Measurements from ENCODE around the gene LDLRAD3. TPM values are rescaled to one million over a fixed set of nuclear protein-coding genes. Genes with fewer than 3 reads are reported as not detected.

LDLRAD3 gene
- total and polyA plus RNA-seq, 3 donors from 2014 or later: 7.1 to 14.6 (median 12.0) TPM

- no peaks in the 10 kb centered on the region for H3K4me1 ChIP-seq
- intact Hi-C loops (cut with DNase I; ENCODE audit: low total_unique reads): no loop called here
- no peak overlapping the region for H3K4me3 ChIP-seq
- 71 to 77% methylated on average over 4 to 7 of the region's 7 CpGs for whole genome bisulfite sequencing, 2 donors
- H3K9me3 ChIP-seq: no peaks in the 10 kb centered on the region
- TF ChIP-seq POLR2A (IDR thresholded peaks at IDR 0.05) (no peak), CTCF (IDR thresholded peaks at IDR 0.05) (no peak)
- H3K27me3 ChIP-seq: no peaks in the 10 kb centered on the region
- no peaks in the 10 kb centered on the region for H3K36me3 ChIP-seq (ENCODE audit: low read depth, missing control alignments)
- no peak overlapping the region for H3K27ac ChIP-seq
- no peak for DNase-seq
Observed at GRCh38 chr11:36079878-36080675, 136.2 kb downstream of the LDLRAD3 start.

GRCh38 chr11:36081274-36081945 is 137.5 kb downstream of the LDLRAD3 start:
- H3K9me3 ChIP-seq: no peaks in the 10 kb centered on the region
- H3K27ac ChIP-seq: no peak overlapping the region
- H3K27me3 ChIP-seq: no peaks in the 10 kb centered on the region
- no peak for DNase-seq
- WGBS, 2 donors: 92 to 96% methylated on average over 11 of the region's 11 CpGs
- no peaks in the 10 kb centered on the region for H3K4me1 ChIP-seq
- no peak overlapping the region for H3K4me3 ChIP-seq
- no peak for TF ChIP-seq CTCF (IDR thresholded peaks at IDR 0.05)
- no peak for TF ChIP-seq POLR2A (IDR thresholded peaks at IDR 0.05)
- H3K36me3 ChIP-seq (ENCODE audit: low read depth, missing control alignments): no peaks in the 10 kb centered on the region
- intact Hi-C loops (cut with DNase I; ENCODE audit: low total_unique reads): no loop called here

- TF ChIP-seq CTCF (IDR thresholded peaks at IDR 0.05) (no peak), POLR2A (IDR thresholded peaks at IDR 0.05) (no peak)
- no peak overlapping the region for H3K27ac ChIP-seq
- no peaks in the 10 kb centered on the region for H3K27me3 ChIP-seq
- WGBS, 2 donors: 88 to 90% methylated on average over 6 of the region's 6 CpGs
- no peaks in the 10 kb centered on the region for H3K36me3 ChIP-seq (ENCODE audit: low read depth, missing control alignments)
- H3K4me1 ChIP-seq: no peaks in the 10 kb centered on the region
- no peak overlapping the region for H3K4me3 ChIP-seq
- intact Hi-C loops (cut with DNase I; ENCODE audit: low total_unique reads): no loop called here
- no peak for DNase-seq
- H3K9me3 ChIP-seq: no peaks in the 10 kb centered on the region
Observed at GRCh38 chr11:36086366-36086765, 142.5 kb downstream of the LDLRAD3 start.

- 63 to 65% methylated on average over 6 of the region's 6 CpGs for WGBS, 2 donors
- Histone ChIP-seq H3K9me3 (no peaks in the 10 kb centered on the region), H3K27ac (no peak overlapping the region), H3K4me3 (no peak overlapping the region), H3K4me1 (no peaks in the 10 kb centered on the region), H3K36me3 (ENCODE audit: low read depth, missing control alignments) (no peaks in the 10 kb centered on the region), H3K27me3 (no peaks in the 10 kb centered on the region)
- no peak for DNase-seq
- TF ChIP-seq POLR2A (IDR thresholded peaks at IDR 0.05): no peak
- no peak for TF ChIP-seq CTCF (IDR thresholded peaks at IDR 0.05)
- intact Hi-C loops (cut with DNase I; ENCODE audit: low total_unique reads): no loop called here
Observed at GRCh38 chr11:36088266-36088972, 144.6 kb downstream of the LDLRAD3 start.
